Loucy (cell line): ENCODE results near the gene WDR46.

Experiments
- H2AFZ ChIP-seq: fragments of 200-600 bp; sonication (generic); 2 replicates; pipeline ENCODE4 v1.6.0; 2016; ENCODE audit warnings: antibody characterized with exemption, mild to moderate bottlenecking, low read length, moderate library complexity
- H3F3A ChIP-seq: fragments of 200-600 bp; 2 replicates; pipeline ENCODE4 v1.6.0; 2016; ENCODE audit warnings: antibody characterized with exemption, low read depth, mild to moderate bottlenecking
- H3K27me3 ChIP-seq: fragments of 200-600 bp; sonication (generic); 2 replicates; pipeline ENCODE4 v1.6.1; 2014; ENCODE audit warnings: low read length, mild to moderate bottlenecking; ENCODE audit not compliant: insufficient read depth, poor library complexity, severe bottlenecking
- H3K36me3 ChIP-seq: fragments of 200-600 bp; sonication (generic); 2 replicates; pipeline ENCODE4 v1.6.1; 2016; ENCODE audit warnings: low read length; ENCODE audit not compliant: insufficient read depth
- H3K4me1 ChIP-seq: fragments of 200-600 bp; sonication (generic); 2 replicates; pipeline ENCODE4 v1.5.1; 2014; ENCODE audit warnings: low read length, mild to moderate bottlenecking; ENCODE audit not compliant: insufficient read depth, poor library complexity, severe bottlenecking
- H3K4me2 ChIP-seq: fragments of 200-600 bp; sonication (generic); 2 replicates; pipeline ENCODE4 v1.6.0; 2014; ENCODE audit warnings: antibody characterized with exemption, low read length, low read depth, mild to moderate bottlenecking; ENCODE audit not compliant: poor library complexity, severe bottlenecking
- H3K4me3 ChIP-seq: fragments of 200-600 bp; sonication (generic); 2 replicates; pipeline ENCODE4 v1.5.1; 2014; ENCODE audit warnings: low read length, mild to moderate bottlenecking, mixed read lengths; ENCODE audit not compliant: poor library complexity, severe bottlenecking
- H3K79me2 ChIP-seq: fragments of 200-600 bp; sonication (generic); 2 replicates; pipeline ENCODE4 v1.6.1; 2014; ENCODE audit warnings: low read length; ENCODE audit not compliant: insufficient read depth
- H3K9ac ChIP-seq: fragments of 200-600 bp; sonication (generic); 2 replicates; pipeline ENCODE4 v1.6.0; 2014; ENCODE audit warnings: mild to moderate bottlenecking, low read depth, low read length, moderate library complexity; ENCODE audit not compliant: poor library complexity, severe bottlenecking
- H3K9me2 ChIP-seq: fragments of 200-600 bp; sonication (generic); replicated peaks from 2 replicates; pipeline ENCODE4 v1.6.1; 2016; ENCODE audit warnings: low read depth, low read length, mixed read lengths
- H3K9me3 ChIP-seq: fragments of 200-600 bp; sonication (generic); 2 replicates; pipeline ENCODE4 v1.6.1; 2014; ENCODE audit warnings: mild to moderate bottlenecking, antibody characterized with exemption, low read length, low read depth; ENCODE audit not compliant: insufficient read depth
- H4K20me1 ChIP-seq: fragments of 200-600 bp; sonication (generic); 2 replicates; pipeline ENCODE4 v1.6.0; 2014; ENCODE audit warnings: antibody characterized with exemption, low read length, mild to moderate bottlenecking; ENCODE audit not compliant: insufficient read depth, poor library complexity, severe bottlenecking
- EZH2phosphoT487 ChIP-seq: fragments of 200-600 bp; IDR thresholded peaks from 2 replicates; pipeline ENCODE4 v1.6.1; 2018; ENCODE audit warnings: antibody characterized with exemption, mild to moderate bottlenecking, moderate library complexity, borderline replicate concordance
- TF ChIP-seq, protein P1 (sequence below): fragments of 200-600 bp; sonication (generic); conservative IDR thresholded peaks from 2 replicates; pipeline ENCODE4 v1.5.1; 2014; ENCODE audit warnings: mild to moderate bottlenecking, antibody characterized with exemption, low read length

WDR46 gene

DNA sequence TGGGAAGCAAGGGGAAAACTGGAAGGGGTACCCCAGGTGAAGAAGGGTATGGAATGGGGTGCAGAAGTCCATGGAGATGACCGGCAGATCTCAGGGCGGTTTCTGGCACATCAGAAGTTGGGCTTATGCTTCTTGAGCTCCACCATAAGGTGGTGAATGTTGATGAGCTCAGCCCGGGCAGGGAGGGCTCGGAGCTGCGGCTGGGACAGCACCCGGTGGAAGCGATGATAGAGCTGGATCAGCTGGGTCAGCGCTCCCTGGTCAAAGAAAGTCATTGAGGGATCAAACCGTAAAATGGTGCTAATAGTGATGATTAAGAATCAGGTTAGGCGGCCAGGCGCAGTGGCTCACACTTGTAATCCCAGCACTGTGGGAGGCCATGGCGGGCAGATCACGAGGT lies 38.3 kb downstream of the WDR46 start:
- Histone ChIP-seq H3K4me3 (peak overlapping the region; percentile 86), H3K4me2 (peak overlapping the region; percentile 91), H3K9me3 (no peaks in the 10 kb centered on the region), H4K20me1 (no peaks in the 10 kb centered on the region), H3K9me2 (no peaks in the 10 kb centered on the region), H2AFZ (no peak overlapping the region), H3K9ac (peak overlapping the region; percentile 94), H3F3A (no peaks in the 10 kb centered on the region), H3K79me2 (peaks cover 13% of the 10 kb centered on the region), H3K4me1 (peaks cover 22% of the 10 kb centered on the region), H3K36me3 (peaks cover 4% of the 10 kb centered on the region; the same call in 1 of the 2 replicates), H3K27me3 (no peaks in the 10 kb centered on the region)
- TF ChIP-seq EZH2phosphoT487, result no peak
- TF ChIP-seq, protein P1, sequence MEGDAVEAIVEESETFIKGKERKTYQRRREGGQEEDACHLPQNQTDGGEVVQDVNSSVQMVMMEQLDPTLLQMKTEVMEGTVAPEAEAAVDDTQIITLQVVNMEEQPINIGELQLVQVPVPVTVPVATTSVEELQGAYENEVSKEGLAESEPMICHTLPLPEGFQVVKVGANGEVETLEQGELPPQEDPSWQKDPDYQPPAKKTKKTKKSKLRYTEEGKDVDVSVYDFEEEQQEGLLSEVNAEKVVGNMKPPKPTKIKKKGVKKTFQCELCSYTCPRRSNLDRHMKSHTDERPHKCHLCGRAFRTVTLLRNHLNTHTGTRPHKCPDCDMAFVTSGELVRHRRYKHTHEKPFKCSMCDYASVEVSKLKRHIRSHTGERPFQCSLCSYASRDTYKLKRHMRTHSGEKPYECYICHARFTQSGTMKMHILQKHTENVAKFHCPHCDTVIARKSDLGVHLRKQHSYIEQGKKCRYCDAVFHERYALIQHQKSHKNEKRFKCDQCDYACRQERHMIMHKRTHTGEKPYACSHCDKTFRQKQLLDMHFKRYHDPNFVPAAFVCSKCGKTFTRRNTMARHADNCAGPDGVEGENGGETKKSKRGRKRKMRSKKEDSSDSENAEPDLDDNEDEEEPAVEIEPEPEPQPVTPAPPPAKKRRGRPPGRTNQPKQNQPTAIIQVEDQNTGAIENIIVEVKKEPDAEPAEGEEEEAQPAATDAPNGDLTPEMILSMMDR, result no peak

DNA sequence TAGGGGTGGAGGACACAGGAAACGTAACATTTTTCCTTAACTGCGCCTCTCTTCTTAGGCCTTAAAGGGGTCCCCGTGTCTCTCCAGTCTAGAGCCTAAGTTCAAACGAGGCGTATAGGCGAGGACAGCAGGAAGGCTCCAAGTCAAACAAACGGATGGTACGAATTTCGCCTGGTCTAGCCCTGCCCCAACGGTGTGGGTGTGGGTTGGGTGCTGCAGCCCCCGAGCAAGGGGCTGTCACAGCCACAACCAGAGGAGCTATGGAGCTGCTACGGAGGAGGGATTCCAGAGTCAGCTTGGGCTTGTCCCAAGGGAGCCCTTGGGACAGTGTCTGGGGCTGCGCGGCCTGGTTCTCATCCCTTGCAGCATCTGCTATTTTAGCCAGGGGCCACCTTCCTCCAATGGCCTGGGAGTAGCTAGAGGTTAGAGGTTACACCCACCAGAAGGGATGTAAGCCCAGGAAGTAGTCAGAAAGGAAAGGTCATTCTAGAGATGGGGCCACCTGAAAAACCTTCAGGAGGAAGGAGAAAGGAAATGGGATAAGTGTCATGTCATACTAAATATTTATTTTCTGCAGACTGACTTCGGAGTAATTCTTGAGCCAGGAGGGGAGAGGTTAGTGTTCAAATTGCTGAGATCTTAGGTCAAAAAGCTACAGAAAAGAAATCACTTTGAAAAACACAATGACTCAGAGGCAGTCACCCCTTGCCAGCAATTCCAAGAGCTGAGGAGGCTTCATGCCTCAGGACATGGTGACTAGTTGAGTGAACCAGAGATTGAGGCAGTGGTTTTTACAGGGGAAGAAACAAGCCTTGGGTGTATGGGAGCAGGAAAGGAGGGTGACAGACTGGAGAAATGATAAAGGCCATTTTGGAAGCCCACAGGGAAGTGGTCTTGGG lies 39.1 kb downstream of the WDR46 start:
- peak overlapping the region; percentile 67 for H2AFZ ChIP-seq

GRCh38 chr6:33248932-33249731 lies 39.9 kb downstream of the WDR46 start:
- peak overlapping the region; percentile 91 for H2AFZ ChIP-seq
- TF ChIP-seq EZH2phosphoT487, result no peak
- TF ChIP-seq, protein P1, result no peak

More for the DNA sequence above, 39.1 kb downstream of the WDR46 start:
- H3K4me3 ChIP-seq, result peak overlapping the region; percentile 86
- H3K27me3 ChIP-seq, result no peaks in the 10 kb centered on the region
- H3K4me2 ChIP-seq, result peak overlapping the region; percentile 91
- H3K9me2 ChIP-seq, result no peaks in the 10 kb centered on the region
- peaks cover 4% of the 10 kb centered on the region; the same call in 1 of the 2 replicates for H3K36me3 ChIP-seq
- H3K9ac ChIP-seq, result peak overlapping the region; percentile 94
- no peaks in the 10 kb centered on the region for H3K9me3 ChIP-seq
- no peaks in the 10 kb centered on the region for H4K20me1 ChIP-seq
- peaks cover 22% of the 10 kb centered on the region for H3K4me1 ChIP-seq
- H3K79me2 ChIP-seq, result peaks cover 13% of the 10 kb centered on the region
- TF ChIP-seq, protein P1, result no peak
- TF ChIP-seq EZH2phosphoT487, result no peak
- H3F3A ChIP-seq, result no peaks in the 10 kb centered on the region

More at GRCh38 chr6:33248932-33249731, 39.9 kb downstream of the WDR46 start:
- Histone ChIP-seq H3F3A (no peaks in the 10 kb centered on the region), H3K4me3 (peak overlapping the region; percentile 86), H3K9ac (peak overlapping the region; percentile 94), H3K4me2 (peak overlapping the region; percentile 99), H3K9me2 (no peaks in the 10 kb centered on the region), H3K79me2 (peaks cover 13% of the 10 kb centered on the region), H4K20me1 (no peaks in the 10 kb centered on the region), H3K27me3 (no peaks in the 10 kb centered on the region), H3K4me1 (peaks cover 22% of the 10 kb centered on the region), H3K36me3 (peaks cover 4% of the 10 kb centered on the region; the same call in 1 of the 2 replicates), H3K9me3 (no peaks in the 10 kb centered on the region)
